NCI-H446 treated with DMSO at 0.1 percent for 48 hours (cell line): ENCODE data around the gene GRID1.
"Not testable (repeated sequence)": the region's sequence is repeated elsewhere in the genome, so short reads cannot be mapped to it uniquely, and the experiment has no call there.

Experiments used
- DNase-seq: peaks from one replicate; lab custom pipeline; 2025; lab: John Stamatoyannopoulos, UW

Gene GRID1

GRCh38 chr10:86137561-86137960 lies 229.0 kb downstream of the GRID1 start:
- DNase-seq, result no peak

GRCh38 chr10:86136934-86137333 lies 229.7 kb downstream of the GRID1 start:
- no peak for DNase-seq

- DNase-seq, result no peak
These were observed 231.4 kb downstream of the GRID1 start for GRCh38 chr10:86135191-86135590.

GRCh38 chr10:86130737-86131475 lies 235.7 kb downstream of the GRID1 start:
- DNase-seq, result no peak

GRCh38 chr10:86130041-86130440 lies 236.6 kb downstream of the GRID1 start:
- DNase-seq, result no peak

- no peak for DNase-seq
These were observed 238.2 kb downstream of the GRID1 start for GRCh38 chr10:86128360-86128759.

GRCh38 chr10:86127274-86127819 lies 239.2 kb downstream of the GRID1 start:
- DNase-seq, result no peak

GRCh38 chr10:86124734-86125133 lies 241.9 kb downstream of the GRID1 start:
- no peak for DNase-seq

- no peak for DNase-seq
These were observed 242.9 kb downstream of the GRID1 start for GRCh38 chr10:86123715-86124114.

GRCh38 chr10:86123304-86123703 lies 243.3 kb downstream of the GRID1 start:
- no peak for DNase-seq

GRCh38 chr10:86122646-86123045 lies 243.9 kb downstream of the GRID1 start:
- no peak for DNase-seq

GRCh38 chr10:86121200-86121599 lies 245.4 kb downstream of the GRID1 start:
- DNase-seq, result no peak

GRCh38 chr10:86117051-86117450 lies 249.5 kb downstream of the GRID1 start:
- DNase-seq, result no peak

- no peak for DNase-seq
These were observed 252.6 kb downstream of the GRID1 start for GRCh38 chr10:86113983-86114382.

- no peak for DNase-seq
These were observed 253.1 kb downstream of the GRID1 start for GRCh38 chr10:86113501-86113900.

- DNase-seq, result no peak
These were observed 253.6 kb downstream of the GRID1 start for GRCh38 chr10:86113044-86113443.

- no peak for DNase-seq
These were observed 254.6 kb downstream of the GRID1 start for GRCh38 chr10:86111902-86112545.

GRCh38 chr10:86110156-86110786 lies 256.3 kb downstream of the GRID1 start:
- no peak for DNase-seq

GRCh38 chr10:86109421-86109820 lies 257.2 kb downstream of the GRID1 start:
- DNase-seq, result no peak

GRCh38 chr10:86108696-86109095 lies 257.9 kb downstream of the GRID1 start:
- no peak for DNase-seq

- not testable (repeated sequence) for DNase-seq
These were observed 258.8 kb downstream of the GRID1 start for GRCh38 chr10:86107611-86108310.

- no peak for DNase-seq
These were observed 259.5 kb downstream of the GRID1 start for GRCh38 chr10:86107131-86107530.
